Measurements from ENCODE around the gene DOK4. TPM values are rescaled to one million over a fixed set of nuclear protein-coding genes. Genes with fewer than 3 reads are reported as not detected.

The DOK4 gene
- total RNA-seq, 4 donors from 2014 or later, result 2.2 to 3.6 (median 2.9) TPM

- Histone ChIP-seq H3K9me3 (no peaks in the 10 kb centered on the region), H3K27me3 (no peaks in the 10 kb centered on the region), H3K36me3 (peaks cover 6 to 96% of the 10 kb centered on the region in 2 donors), H3K4me1 (no peaks in the 10 kb centered on the region), H3K27ac (no peak overlapping the region), H3K4me3 (no peak overlapping the region)
- TF ChIP-seq CTCF (IDR thresholded peaks at IDR 0.05 in 4 of 5, conservative IDR thresholded peaks at IDR 0.05 in 1 of 5), result no peak
- TF ChIP-seq POLR2A (IDR thresholded peaks at IDR 0.05), result no peak
- no peak for DNase-seq
- no peak for ATAC-seq
- in situ Hi-C loops (cut with MboI; ENCODE audit: low sequenced_read_pairs in 4 of 4), result loop anchor here in 1 of 4 donors (25.0 kb wide), 1 partner anchor 301 kb away; the partner anchor contains the start of gene KATNB1
- intact Hi-C loops (cut with DNase I; ENCODE audit: low total_unique reads), result no loop called here
Observed at GRCh38 chr16:57435838-57436237, 50.5 kb downstream of the DOK4 start.

- DNase-seq, result no peak
- TF ChIP-seq POLR2A (IDR thresholded peaks at IDR 0.05) (no peak), CTCF (IDR thresholded peaks at IDR 0.05 in 4 of 5, conservative IDR thresholded peaks at IDR 0.05 in 1 of 5) (no peak)
- H3K27ac ChIP-seq, result no peak overlapping the region
- intact Hi-C loops (cut with DNase I; ENCODE audit: low total_unique reads), result no loop called here
- in situ Hi-C loops (cut with MboI; ENCODE audit: low sequenced_read_pairs in 4 of 4), result loop anchor here in 1 of 4 donors (25.0 kb wide), 1 partner anchor 303 kb away; the partner anchor contains the start of gene KATNB1
- H3K27me3 ChIP-seq, result no peaks in the 10 kb centered on the region
- no peaks in the 10 kb centered on the region for H3K4me1 ChIP-seq
- no peak for ATAC-seq
- H3K9me3 ChIP-seq, result no peaks in the 10 kb centered on the region
- H3K4me3 ChIP-seq, result no peak overlapping the region
- H3K36me3 ChIP-seq, result peaks cover 6 to 94% of the 10 kb centered on the region in 2 donors
Observed at GRCh38 chr16:57434003-57434402, 52.3 kb downstream of the DOK4 start.

- no peak for DNase-seq
- no peak for ATAC-seq
- intact Hi-C loops (cut with DNase I; ENCODE audit: low total_unique reads) (no loop called here), in situ Hi-C loops (cut with MboI; ENCODE audit: low sequenced_read_pairs in 4 of 4) (loop anchor here in 1 of 4 donors (25.0 kb wide), 1 partner anchor 304 kb away; the partner anchor contains the start of gene KATNB1)
- Histone ChIP-seq H3K27me3 (no peaks in the 10 kb centered on the region), H3K9me3 (no peaks in the 10 kb centered on the region), H3K4me1 (no peaks in the 10 kb centered on the region), H3K4me3 (no peak overlapping the region), H3K27ac (no peak overlapping the region), H3K36me3 (peaks cover 8 to 95% of the 10 kb centered on the region in 2 donors)
- TF ChIP-seq CTCF (IDR thresholded peaks at IDR 0.05 in 4 of 5, conservative IDR thresholded peaks at IDR 0.05 in 1 of 5) (no peak), POLR2A (IDR thresholded peaks at IDR 0.05) (no peak)
Observed at GRCh38 chr16:57432989-57433388, 53.3 kb downstream of the DOK4 start.

GRCh38 chr16:57432505-57432904 lies 53.8 kb downstream of the DOK4 start:
- no peak overlapping the region for H3K4me3 ChIP-seq
- no peaks in the 10 kb centered on the region for H3K27me3 ChIP-seq
- TF ChIP-seq CTCF (IDR thresholded peaks at IDR 0.05 in 4 of 5, conservative IDR thresholded peaks at IDR 0.05 in 1 of 5) (no peak), POLR2A (IDR thresholded peaks at IDR 0.05) (no peak)
- intact Hi-C loops (cut with DNase I; ENCODE audit: low total_unique reads) (no loop called here), in situ Hi-C loops (cut with MboI; ENCODE audit: low sequenced_read_pairs in 4 of 4) (loop anchor here in 1 of 4 donors (25.0 kb wide), 1 partner anchor 305 kb away; the partner anchor contains the start of gene KATNB1)
- ATAC-seq (no peak), DNase-seq (no peak)
- peaks cover 5 to 93% of the 10 kb centered on the region in 2 donors for H3K36me3 ChIP-seq
- no peaks in the 10 kb centered on the region for H3K9me3 ChIP-seq
- no peaks in the 10 kb centered on the region for H3K4me1 ChIP-seq
- no peak overlapping the region for H3K27ac ChIP-seq

- no peak for ATAC-seq
- Histone ChIP-seq H3K36me3 (peaks cover 5 to 80% of the 10 kb centered on the region in 2 donors), H3K27ac (no peak overlapping the region), H3K4me3 (no peak overlapping the region), H3K4me1 (no peaks in the 10 kb centered on the region), H3K27me3 (no peaks in the 10 kb centered on the region), H3K9me3 (no peaks in the 10 kb centered on the region)
- intact Hi-C loops (cut with DNase I; ENCODE audit: low total_unique reads) (no loop called here), in situ Hi-C loops (cut with MboI; ENCODE audit: low sequenced_read_pairs in 4 of 4) (loop anchor here in 1 of 4 donors (25.0 kb wide), 1 partner anchor 306 kb away; the partner anchor contains the start of gene KATNB1)
- no peak for TF ChIP-seq CTCF (IDR thresholded peaks at IDR 0.05 in 4 of 5, conservative IDR thresholded peaks at IDR 0.05 in 1 of 5)
- TF ChIP-seq POLR2A (IDR thresholded peaks at IDR 0.05), result no peak
- no peak for DNase-seq
Observed at GRCh38 chr16:57430955-57431354, 55.3 kb downstream of the DOK4 start.
